Naive thymus-derived CD8-positive, alpha-beta T cell (primary cell): ENCODE data around the gene NEDD4L. TPM values are rescaled to one million over a fixed set of nuclear protein-coding genes. Genes with fewer than 3 reads are reported as not detected.
"Not testable (repeated sequence)": the region's sequence is repeated elsewhere in the genome, so short reads cannot be mapped to it uniquely, and the experiment has no call there.

Experiments
- ATAC-seq, 2 donors: fragments of 150-1000 bp; cut with Tn5 transposase in 1 of 2; sonication (Bioruptor Pico), chemical (Tn5 transposase) in 1 of 2; 1 replicate in 1 of 2; 2 replicates in 1 of 2; pipeline ENCODE4 v1.10.0; 2021; ENCODE audit warnings: mild to moderate bottlenecking in 2 of 2, moderate library complexity in 2 of 2
- POLR2A ChIA-PET: fragments of 350-600 bp; sonication (Branson Sonifier 250); formaldehyde crosslinking; loops from one replicate; lab custom pipeline; 2021; ENCODE audit warnings: antibody characterized with exemption; lab: Charles Lee
- DNase-seq, 10 donors: peaks; one replicate each; pipeline versions ENCODE4 v3.0.0 to v3.0.0-alpha.2; 2020 to 2022
- H3K27ac Mint-ChIP-seq, 10 donors: one replicate each; pipeline ENCODE4 v1.8.0; 2020 to 2022; ENCODE audit warnings: mild to moderate bottlenecking in 10 of 10, mixed read lengths in 10 of 10, moderate library complexity in 4 of 10, inconsistent platforms in 1 of 10
- H3K27me3 Mint-ChIP-seq, 5 donors: one replicate each; pipeline ENCODE4 v1.8.0; 2021 to 2022; ENCODE audit warnings: mixed read lengths in 5 of 5
- H3K36me3 Mint-ChIP-seq, 3 donors: one replicate each; pipeline ENCODE4 v1.8.0; 2020 to 2022; ENCODE audit warnings: mixed read lengths in 3 of 3, mild to moderate bottlenecking in 2 of 3, inconsistent platforms in 1 of 3
- H3K4me1 Mint-ChIP-seq, 4 donors: one replicate each; pipeline ENCODE4 v1.8.0; 2021 to 2022; ENCODE audit warnings: mixed read lengths in 4 of 4
- H3K4me3 Mint-ChIP-seq, 10 donors: one replicate each; pipeline ENCODE4 v1.8.0; 2020 to 2022; ENCODE audit warnings: mild to moderate bottlenecking in 10 of 10, mixed read lengths in 10 of 10, moderate library complexity in 6 of 10, inconsistent platforms in 1 of 10
- H3K9me3 Mint-ChIP-seq, 9 donors: one replicate each; pipeline ENCODE4 v1.8.0; 2020 to 2022; ENCODE audit warnings: mixed read lengths in 9 of 9, mild to moderate bottlenecking in 3 of 9, inconsistent platforms in 1 of 9, moderate library complexity in 1 of 9
- polyA plus RNA-seq, 3 donors: library from polyadenylated mRNA; unstranded; fragments of 300-500 nt; fragmentation: Illumina TruSeq; gene quantifications; one replicate each; pipeline ENCODE4 v1.2.3, GENCODE V29; 2021
- total RNA-seq, 8 experiments: library from RNA in 2 of 8; stranded (reverse) in 2 of 8; gene quantifications; one replicate each; pipeline ENCODE4 v1.2.3 and lab custom pipeline; 2021 to 2026

The NEDD4L gene
- total and polyA plus RNA-seq, 5 experiments from 2014 or later: 1.5 to 6.5 (median 3.5) TPM

DNA sequence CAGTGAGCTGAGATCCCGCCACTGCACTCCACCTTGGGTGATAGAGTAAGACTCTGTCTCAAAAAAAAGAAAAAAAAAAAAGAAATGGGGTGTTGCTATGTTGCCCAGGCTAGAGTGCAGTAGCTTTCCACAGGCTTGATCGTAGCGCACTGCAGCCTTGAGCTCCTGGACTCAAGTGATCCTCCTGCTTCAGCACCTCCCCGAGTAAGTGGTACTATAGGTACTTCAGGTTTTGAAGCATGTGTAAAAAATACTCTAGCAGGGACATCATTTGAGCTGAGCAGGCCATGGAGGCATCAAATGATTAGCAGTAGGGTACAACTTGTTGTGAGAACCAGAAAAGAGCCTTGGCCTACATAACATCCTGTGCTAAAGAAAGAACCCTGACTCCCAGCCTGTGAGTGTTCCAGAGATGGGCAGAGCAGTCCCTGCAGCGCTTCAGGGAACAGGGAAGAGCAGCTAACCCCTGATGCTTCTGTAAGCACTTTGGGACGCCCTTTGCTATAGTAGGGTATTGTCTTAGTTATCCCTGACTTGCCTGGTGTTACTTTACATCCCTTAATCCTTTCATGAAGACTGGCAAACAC is 119.1 kb downstream of the NEDD4L start:
- H3K27ac Mint-ChIP-seq: no peak overlapping the region
- H3K9me3 Mint-ChIP-seq: no peaks in the 10 kb centered on the region
- H3K27me3 Mint-ChIP-seq: peaks cover 0 to 7% (median 5%) of the 10 kb centered on the region in 5 donors
- DNase-seq (no peak), ATAC-seq (no peak)
- no peaks in the 10 kb centered on the region for H3K4me1 Mint-ChIP-seq
- peaks cover 0 to 3% (median 0%) of the 10 kb centered on the region in 3 donors for H3K36me3 Mint-ChIP-seq
- no peak overlapping the region for H3K4me3 Mint-ChIP-seq
- POLR2A ChIA-PET: no interaction called here

DNA sequence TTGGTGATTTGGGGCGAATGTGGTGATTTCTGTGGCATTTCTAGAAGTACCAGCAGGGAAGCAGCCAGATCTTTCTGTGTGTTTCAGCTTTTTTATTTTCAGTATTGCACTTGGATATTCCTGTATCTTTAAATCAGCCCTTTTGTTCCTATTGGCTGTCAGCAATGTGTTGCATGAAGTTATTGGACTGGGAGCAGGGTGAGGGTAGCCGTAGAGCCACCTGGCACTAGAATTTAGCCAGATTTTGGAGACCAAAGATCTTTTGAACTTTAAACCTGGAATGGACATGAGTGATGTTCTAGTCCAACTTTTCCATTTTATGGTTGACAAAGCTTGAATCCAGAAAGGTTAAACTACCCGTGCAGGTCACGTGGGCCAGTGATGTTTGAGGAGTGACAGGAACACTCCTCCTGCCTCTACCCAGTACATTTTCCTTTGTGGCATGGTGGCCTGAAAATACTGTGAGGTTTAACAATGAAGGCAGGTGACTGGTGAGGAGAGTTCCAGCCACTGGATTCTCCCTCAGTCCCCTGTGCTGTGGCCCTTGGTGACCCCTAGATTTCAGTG is 122.3 kb downstream of the NEDD4L start:
- no peak overlapping the region for H3K4me3 Mint-ChIP-seq
- peaks cover 0 to 4% (median 0%) of the 10 kb centered on the region in 5 donors for H3K27me3 Mint-ChIP-seq
- peaks cover 0 to 3% (median 0%) of the 10 kb centered on the region in 3 donors for H3K36me3 Mint-ChIP-seq
- POLR2A ChIA-PET: no interaction called here
- no peak for ATAC-seq
- peak overlapping the region in 1 of 10 donors; percentile 43 for H3K27ac Mint-ChIP-seq
- H3K9me3 Mint-ChIP-seq: no peaks in the 10 kb centered on the region
- no peaks in the 10 kb centered on the region for H3K4me1 Mint-ChIP-seq
- no peak for DNase-seq

DNA sequence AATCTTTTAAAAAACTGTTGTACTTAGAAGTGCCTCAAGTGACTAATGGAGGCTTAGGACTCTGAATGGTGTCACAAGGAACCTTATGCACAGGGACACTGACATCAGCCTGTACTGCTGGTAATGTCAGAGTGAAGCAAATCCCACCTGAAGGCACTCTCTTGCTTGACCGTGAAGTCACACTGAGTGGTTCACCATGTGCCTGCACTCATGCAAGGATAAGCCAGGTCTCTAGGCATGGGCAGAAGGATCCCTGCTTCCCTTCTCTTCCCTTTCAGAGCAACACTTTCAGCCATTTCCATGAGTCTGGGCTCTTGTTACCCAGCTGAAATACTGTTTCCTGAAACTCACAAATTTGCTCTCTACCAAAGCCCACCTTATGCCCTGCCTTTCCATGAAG is 123.0 kb downstream of the NEDD4L start:
- Mint-ChIP-seq H3K27ac (no peak overlapping the region), H3K4me1 (no peaks in the 10 kb centered on the region), H3K9me3 (no peaks in the 10 kb centered on the region), H3K36me3 (peaks cover 0 to 3% (median 0%) of the 10 kb centered on the region in 3 donors), H3K4me3 (no peak overlapping the region), H3K27me3 (peaks cover 0 to 4% (median 0%) of the 10 kb centered on the region in 5 donors)
- ATAC-seq (no peak), DNase-seq (no peak)
- POLR2A ChIA-PET: no interaction called here

DNA sequence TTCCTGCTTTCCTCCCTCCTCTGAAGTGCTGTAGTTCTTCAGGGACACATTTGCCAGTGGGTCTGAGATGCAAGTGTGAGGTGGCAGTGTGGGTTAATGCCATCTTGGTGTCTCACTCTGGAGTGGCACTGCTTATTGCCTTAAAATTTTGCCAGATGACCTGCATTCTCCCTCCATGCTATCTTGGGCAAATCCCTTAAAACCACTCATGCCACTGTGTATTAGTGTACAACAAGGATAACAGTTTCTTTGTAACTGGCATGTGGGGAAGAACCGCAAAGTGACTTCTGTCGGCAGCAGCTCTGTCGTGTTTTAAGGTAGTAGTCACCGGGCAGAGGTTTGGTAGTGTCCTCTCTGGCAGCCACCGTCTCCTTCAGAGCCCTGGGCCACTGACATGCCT is 124.2 kb downstream of the NEDD4L start:
- POLR2A ChIA-PET: no interaction called here
- H3K27me3 Mint-ChIP-seq: no peaks in the 10 kb centered on the region
- no peak overlapping the region for H3K4me3 Mint-ChIP-seq
- peaks cover 0 to 3% (median 0%) of the 10 kb centered on the region in 3 donors for H3K36me3 Mint-ChIP-seq
- H3K9me3 Mint-ChIP-seq: no peaks in the 10 kb centered on the region
- H3K27ac Mint-ChIP-seq: no peak overlapping the region
- ATAC-seq (no peak), DNase-seq (no peak)
- H3K4me1 Mint-ChIP-seq: no peaks in the 10 kb centered on the region

DNA sequence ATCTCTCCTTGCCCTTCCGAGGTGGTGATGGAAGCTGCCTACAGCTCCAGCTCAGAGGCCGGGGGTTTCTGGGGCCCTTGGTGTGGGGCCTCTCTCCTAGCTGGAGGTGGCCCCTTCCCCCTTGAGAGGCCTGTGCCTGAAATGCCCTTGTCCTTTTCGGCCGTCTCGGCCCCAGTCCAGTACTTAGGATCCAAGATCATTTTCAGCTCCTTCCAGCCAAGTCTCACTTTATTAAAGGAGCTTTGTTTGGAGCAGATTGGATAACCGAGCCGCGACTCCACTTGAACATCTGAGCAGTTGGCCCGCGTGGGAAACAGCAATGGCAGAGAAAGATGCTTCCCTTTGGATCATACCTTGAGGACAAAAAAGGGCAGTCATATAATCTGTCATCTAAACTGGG is 125.0 kb downstream of the NEDD4L start:
- ATAC-seq (no peak), DNase-seq (no peak)
- no peaks in the 10 kb centered on the region for H3K4me1 Mint-ChIP-seq
- no peak overlapping the region for H3K4me3 Mint-ChIP-seq
- H3K27ac Mint-ChIP-seq: peak overlapping the region in 1 of 10 donors; percentile 4
- POLR2A ChIA-PET: no interaction called here
- no peaks in the 10 kb centered on the region for H3K27me3 Mint-ChIP-seq
- peaks cover 0 to 3% (median 0%) of the 10 kb centered on the region in 3 donors for H3K36me3 Mint-ChIP-seq
- no peaks in the 10 kb centered on the region for H3K9me3 Mint-ChIP-seq

- Mint-ChIP-seq H3K4me3 (no peak overlapping the region), H3K4me1 (no peaks in the 10 kb centered on the region), H3K27me3 (no peaks in the 10 kb centered on the region), H3K9me3 (no peaks in the 10 kb centered on the region), H3K36me3 (peaks cover 0 to 3% (median 0%) of the 10 kb centered on the region in 3 donors), H3K27ac (no peak overlapping the region)
- DNase-seq (no peak), ATAC-seq (no peak)
- POLR2A ChIA-PET: no interaction called here
Observed at GRCh38 chr18:58169472-58169871, 125.4 kb downstream of the NEDD4L start.

DNA sequence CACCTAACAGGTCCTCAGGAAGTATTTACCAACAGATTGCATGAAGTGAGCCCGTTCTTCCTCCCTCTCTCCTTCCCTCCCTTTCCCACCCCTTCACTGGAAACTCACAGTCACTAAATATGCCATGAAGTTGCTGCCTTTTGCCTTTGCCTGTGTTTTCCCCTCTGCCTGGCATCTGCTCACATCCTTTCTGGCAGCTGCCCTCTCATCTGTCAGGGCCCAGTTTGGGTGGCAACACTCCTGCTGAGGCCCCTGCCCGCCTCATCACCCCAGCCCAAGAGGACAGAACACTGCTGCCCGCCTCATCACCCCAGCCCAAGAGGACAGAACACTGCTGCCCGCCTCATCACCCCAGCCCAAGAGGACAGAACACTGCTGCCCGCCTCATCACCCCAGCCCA is 126.0 kb downstream of the NEDD4L start:
- H3K9me3 Mint-ChIP-seq: not testable (repeated sequence)

GRCh38 chr18:58172031-58172430 is 128.0 kb downstream of the NEDD4L start:
- Mint-ChIP-seq H3K4me1 (no peaks in the 10 kb centered on the region), H3K36me3 (peaks cover 0 to 3% (median 0%) of the 10 kb centered on the region in 3 donors)
- no peak for ATAC-seq

More for the DNA sequence above, 126.0 kb downstream of the NEDD4L start:
- H3K4me1 Mint-ChIP-seq, POLR2A ChIA-PET, H3K27me3 Mint-ChIP-seq, H3K36me3 Mint-ChIP-seq, H3K4me3 Mint-ChIP-seq, DNase-seq, H3K27ac Mint-ChIP-seq, ATAC-seq: not testable (repeated sequence)

GRCh38 chr18:58174285-58174684 is 130.3 kb downstream of the NEDD4L start:
- H3K9me3 Mint-ChIP-seq: peaks cover 0 to 2% (median 0%) of the 10 kb centered on the region in 9 donors
- no peaks in the 10 kb centered on the region for H3K27me3 Mint-ChIP-seq
- DNase-seq (no peak), ATAC-seq (no peak)
- H3K4me3 Mint-ChIP-seq: no peak overlapping the region
- no peaks in the 10 kb centered on the region for H3K4me1 Mint-ChIP-seq
- POLR2A ChIA-PET: no interaction called here
- no peaks in the 10 kb centered on the region for H3K36me3 Mint-ChIP-seq
- H3K27ac Mint-ChIP-seq: no peak overlapping the region

More at GRCh38 chr18:58172031-58172430, 128.0 kb downstream of the NEDD4L start:
- Mint-ChIP-seq H3K9me3 (peaks cover 0 to 2% (median 0%) of the 10 kb centered on the region in 9 donors), H3K27me3 (no peaks in the 10 kb centered on the region), H3K4me3 (no peak overlapping the region), H3K27ac (no peak overlapping the region)
- POLR2A ChIA-PET: no interaction called here
- DNase-seq: no peak

- peaks cover 0 to 2% (median 0%) of the 10 kb centered on the region in 4 donors for H3K4me1 Mint-ChIP-seq
- no peaks in the 10 kb centered on the region for H3K36me3 Mint-ChIP-seq
- POLR2A ChIA-PET: no interaction called here
- ATAC-seq (no peak), DNase-seq (no peak)
- H3K4me3 Mint-ChIP-seq: no peak overlapping the region
- peaks cover 0 to 2% (median 0%) of the 10 kb centered on the region in 5 donors for H3K27me3 Mint-ChIP-seq
- peak overlapping the region in 1 of 10 donors; percentile 6 for H3K27ac Mint-ChIP-seq
- H3K9me3 Mint-ChIP-seq: peaks cover 0 to 2% (median 0%) of the 10 kb centered on the region in 9 donors
Observed at GRCh38 chr18:58175122-58175785, 131.2 kb downstream of the NEDD4L start.

- Mint-ChIP-seq H3K4me1 (peaks cover 0 to 7% (median 1%) of the 10 kb centered on the region in 4 donors), H3K36me3 (no peaks in the 10 kb centered on the region), H3K9me3 (peaks cover 0 to 2% (median 0%) of the 10 kb centered on the region in 9 donors), H3K27ac (peak overlapping the region in 3 of 10 donors; percentile 6 to 50 (median 18)), H3K27me3 (peaks cover 0 to 2% (median 0%) of the 10 kb centered on the region in 5 donors), H3K4me3 (no peak overlapping the region)
- POLR2A ChIA-PET: no interaction called here
- ATAC-seq (no peak), DNase-seq (no peak)
Observed at GRCh38 chr18:58175786-58176176, 131.8 kb downstream of the NEDD4L start.

DNA sequence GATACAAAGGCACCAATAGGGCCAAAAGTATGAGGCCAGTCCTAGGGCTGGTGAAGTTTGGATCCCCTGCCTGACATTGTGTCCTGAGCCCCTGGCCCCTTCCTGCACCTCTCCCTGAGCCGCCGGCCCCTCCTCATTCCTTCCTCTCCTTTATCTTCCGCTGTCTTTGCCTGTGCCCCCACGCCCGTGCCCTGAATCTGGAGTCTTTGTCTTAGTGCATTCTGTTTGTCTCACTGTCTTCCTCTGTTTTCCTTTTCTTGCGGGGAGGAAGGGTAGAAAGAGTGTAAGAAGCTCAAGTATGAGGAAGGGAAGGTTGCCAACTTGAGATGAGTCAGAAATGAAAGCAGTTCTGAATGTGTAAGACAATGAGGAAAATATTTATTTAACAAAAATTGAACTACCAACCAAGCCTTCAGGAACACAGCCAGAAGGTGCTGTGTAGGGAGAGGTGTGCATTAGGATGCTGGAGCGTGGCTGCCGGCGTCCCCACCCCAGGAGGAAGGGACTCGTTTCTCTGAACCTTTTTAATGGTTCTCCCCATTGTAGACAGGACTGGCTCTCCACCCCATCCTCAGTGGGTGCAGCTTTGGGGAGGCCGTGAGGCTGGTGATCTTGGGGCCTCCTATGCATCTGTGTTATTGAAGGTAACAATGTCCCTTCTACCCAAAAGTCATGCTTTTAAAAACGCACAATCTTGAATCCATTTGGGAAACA is 133.1 kb downstream of the NEDD4L start:
- H3K27ac Mint-ChIP-seq: peak overlapping the region in 1 of 10 donors; percentile 68
- H3K4me1 Mint-ChIP-seq: peaks cover 0 to 9% (median 2%) of the 10 kb centered on the region in 4 donors
- H3K9me3 Mint-ChIP-seq: peaks cover 0 to 2% (median 0%) of the 10 kb centered on the region in 9 donors
- ATAC-seq: no peak
- H3K36me3 Mint-ChIP-seq: no peaks in the 10 kb centered on the region
- DNase-seq: no peak
- H3K27me3 Mint-ChIP-seq: peaks cover 0 to 4% (median 0%) of the 10 kb centered on the region in 5 donors
- no peak overlapping the region for H3K4me3 Mint-ChIP-seq
- POLR2A ChIA-PET: no interaction called here
